GM12891 (cell line): ENCODE results near the gene FHL3.

ENCODE experiments used
- POLR2A ChIP-seq: IDR thresholded peaks from 2 replicates; pipeline ENCODE4 v1.6.1; 2011; ENCODE audit warnings: low read depth, low read length, control low read depth
- POLR2AphosphoS5 ChIP-seq: IDR thresholded peaks from 2 replicates; pipeline ENCODE4 v1.6.1; 2011; ENCODE audit warnings: low read depth, low read length, control low read depth
- POU2F2 ChIP-seq: IDR thresholded peaks from 2 replicates; pipeline ENCODE4 v1.6.1; 2011; ENCODE audit warnings: low read depth, mild to moderate bottlenecking, control low read depth, low read length, moderate library complexity
- TAF1 ChIP-seq: IDR thresholded peaks from 2 replicates; pipeline ENCODE4 v1.6.1; 2011; ENCODE audit warnings: low read depth, low read length, control low read depth

DNA sequence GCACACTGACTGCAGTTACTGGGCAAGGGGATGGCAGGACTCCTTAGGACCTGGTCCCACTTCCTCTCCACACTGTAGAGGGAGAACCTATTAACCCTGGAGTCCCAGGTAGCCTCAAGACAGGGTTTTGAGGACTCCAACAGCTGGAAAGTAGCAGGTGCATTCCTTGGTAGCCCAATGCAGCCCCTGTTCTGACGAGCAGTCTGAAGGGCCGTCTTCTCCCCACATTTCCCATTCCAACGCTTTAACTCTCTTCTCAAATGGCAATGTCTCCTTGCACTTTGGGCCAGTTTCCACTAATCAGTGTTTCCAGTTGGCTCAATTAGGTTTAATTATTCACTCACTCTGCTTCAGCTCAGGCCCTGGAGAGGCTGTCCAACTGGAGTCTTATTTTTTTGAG lies 49.6 kb downstream of the FHL3 start:
- TF ChIP-seq POLR2AphosphoS5 (no peak), POLR2A (no peak), TAF1 (no peak), POU2F2 (no peak)
